H1 (cell line): ENCODE results near the gene MEF2B. TPM values are rescaled to one million over a fixed set of nuclear protein-coding genes. Genes with fewer than 3 reads are reported as not detected.

Source experiments
- EZH2 ChIP-seq: fragments of 200-600 bp; sonication (generic); IDR thresholded peaks from 2 replicates; pipeline ENCODE4 v1.7.1; 2012; ENCODE audit warnings: low read depth, mild to moderate bottlenecking, moderate library complexity, low read length, inconsistent platforms; ENCODE audit not compliant: severe bottlenecking
- KDM1A ChIP-seq: fragments of 200-600, 300-600 bp; sonication (generic); IDR thresholded peaks from 2 replicates; pipeline ENCODE4 v1.7.1; 2016; ENCODE audit warnings: mild to moderate bottlenecking, low read length, borderline replicate concordance
- KDM5A ChIP-seq: fragments of 200-600 bp; IDR thresholded peaks from 2 replicates; pipeline ENCODE4 v1.7.1; 2012; ENCODE audit warnings: mild to moderate bottlenecking, low read length, inconsistent platforms, mixed read lengths
- RBBP5 ChIP-seq: IDR thresholded peaks from 2 replicates; pipeline ENCODE4 v1.7.1; 2012; ENCODE audit warnings: low read depth, mild to moderate bottlenecking, inconsistent platforms, low read length, moderate library complexity, borderline replicate concordance
- polyA plus RNA-seq, 7 experiments: library from polyadenylated mRNA; depleted of rRNA in 3 of 7; stranded (reverse) in 5 of 7; unstranded in 2 of 7; fragments of >200 nt in 5 of 7; fragments of 200-250 nt in 2 of 7; gene quantifications; 1 replicate in 5 of 7; 2 replicates in 1 of 7; 4 replicates in 1 of 7; pipeline versions ENCODE4 v1.2.1 to v1.2.3, GENCODE V29; 2011 to 2013; ENCODE audit warnings: missing spikeins in 2 of 7, mixed read lengths in 2 of 7
- total RNA-seq: library from RNA; stranded (reverse); fragmentation: NEBNext Ultra II Directional; extraction: Animal tissue kit (Norgen Biotek cat#: 25700); gene quantifications from 2 replicates; pipeline ENCODE4 v1.2.1, GENCODE V29; 2021

MEF2B gene
- total and polyA plus RNA-seq, 2 of the 8 experiments (the other 6 are each of a cell fraction or from before 2014, with no cell fraction given) = 2.8 to 3.7 TPM

- TF ChIP-seq KDM1A (no peak), RBBP5 (no peak), KDM5A (no peak), EZH2 (no peak)
Observed at GRCh38 chr19:19159534-19159933, 10.5 kb downstream of the MEF2B start (continued).
